Activated CD8-positive, alpha-beta T cell treated with anti-CD3 and anti-CD28 coated beads for 36 hours (primary cell): ENCODE results near the gene VGLL3. TPM values are rescaled to one million over a fixed set of nuclear protein-coding genes. Genes with fewer than 3 reads are reported as not detected.
"Not testable (repeated sequence)": the region's sequence is repeated elsewhere in the genome, so short reads cannot be mapped to it uniquely, and the experiment has no call there.

ENCODE experiments used
- ATAC-seq: fragments of 200-7000 bp; cut with Tn5 transposase; one replicate; pipeline ENCODE4 v1.10.0; 2021; ENCODE audit warnings: mild to moderate bottlenecking, moderate library complexity
- CTCF ChIA-PET: fragments of 350-600 bp; sonication (Branson Sonifier 250); formaldehyde crosslinking; loops from one replicate; lab custom pipeline; 2021; ENCODE audit warnings: antibody characterized with exemption; lab: Charles Lee
- POLR2A ChIA-PET: fragments of 350-600 bp; sonication (Branson Sonifier 250); formaldehyde crosslinking; loops from one replicate; lab custom pipeline; 2021; ENCODE audit warnings: antibody characterized with exemption; lab: Charles Lee
- DNase-seq: peaks from one replicate; pipeline ENCODE4 v3.0.0-alpha.2; 2020
- H3K27ac Mint-ChIP-seq: one replicate; pipeline ENCODE4 v1.8.0; 2021; ENCODE audit warnings: mild to moderate bottlenecking, mixed read lengths
- H3K27me3 Mint-ChIP-seq: one replicate; pipeline ENCODE4 v1.8.0; 2021; ENCODE audit warnings: mixed read lengths
- H3K36me3 Mint-ChIP-seq: one replicate; pipeline ENCODE4 v1.8.0; 2021; ENCODE audit warnings: low read depth, mixed read lengths
- H3K4me1 Mint-ChIP-seq: one replicate; pipeline ENCODE4 v1.8.0; 2021; ENCODE audit warnings: low read depth, mixed read lengths
- H3K4me3 Mint-ChIP-seq: one replicate; pipeline ENCODE4 v1.8.0; 2021; ENCODE audit warnings: mild to moderate bottlenecking, moderate library complexity, mixed read lengths
- H3K9me3 Mint-ChIP-seq: one replicate; pipeline ENCODE4 v1.8.0; 2021; ENCODE audit warnings: mixed read lengths
- CTCF ChIP-seq: fragments of 200-600 bp; IDR thresholded peaks from one replicate; pipeline ENCODE4 v1.8.0; 2022; ENCODE audit warnings: antibody characterized with exemption, mild to moderate bottlenecking
- intact Hi-C: fragments of 100-400 bp; cut with micrococcal nuclease; formaldehyde crosslinking; loops from one replicate; pipeline ENCODE4 v1.10.0; 2022
- total RNA-seq, 2 experiments: library from RNA; stranded (reverse); gene quantifications; one replicate each; pipeline ENCODE4 v1.2.3, GENCODE V29; 2021

The VGLL3 gene
- total RNA-seq, 2 experiments from 2014 or later, result not detected

- no peaks in the 10 kb centered on the region for H3K27me3 Mint-ChIP-seq
- ChIA-PET POLR2A (no interaction called here), CTCF (no interaction called here)
- H3K4me3 Mint-ChIP-seq, result no peak overlapping the region
- ATAC-seq (no peak), DNase-seq (no peak)
- H3K4me1 Mint-ChIP-seq, result no peaks in the 10 kb centered on the region
- intact Hi-C loops, result no loop called here
- no peak overlapping the region for H3K27ac Mint-ChIP-seq
- TF ChIP-seq CTCF, result no peak
- peaks cover 8% of the 10 kb centered on the region for H3K9me3 Mint-ChIP-seq
- H3K36me3 Mint-ChIP-seq, result no peaks in the 10 kb centered on the region
Observed at GRCh38 chr3:87025661-87026645, 35.0 kb upstream of the VGLL3 start.

- ATAC-seq, H3K27me3 Mint-ChIP-seq, intact Hi-C loops, H3K36me3 Mint-ChIP-seq, H3K27ac Mint-ChIP-seq, H3K4me3 Mint-ChIP-seq, POLR2A ChIA-PET, CTCF ChIA-PET, H3K4me1 Mint-ChIP-seq, DNase-seq: not testable (repeated sequence)
- H3K9me3 Mint-ChIP-seq, result peaks cover 11% of the 10 kb centered on the region
Observed at GRCh38 chr3:87017370-87017769, 26.4 kb upstream of the VGLL3 start.

- CTCF ChIA-PET, result no interaction called here
- Mint-ChIP-seq H3K4me3 (no peak overlapping the region), H3K4me1 (no peaks in the 10 kb centered on the region), H3K9me3 (peaks cover 3% of the 10 kb centered on the region), H3K27ac (no peak overlapping the region), H3K36me3 (no peaks in the 10 kb centered on the region), H3K27me3 (no peaks in the 10 kb centered on the region)
- DNase-seq (no peak), ATAC-seq (no peak)
- no peak for TF ChIP-seq CTCF
- POLR2A ChIA-PET, result no interaction called here
- intact Hi-C loops, result no loop called here
Observed at GRCh38 chr3:87009271-87009670, 18.3 kb upstream of the VGLL3 start.

GRCh38 chr3:87006844-87007439 lies 16.0 kb upstream of the VGLL3 start:
- H3K27me3 Mint-ChIP-seq, result no peaks in the 10 kb centered on the region
- no peak for ATAC-seq
- no peak for DNase-seq
- intact Hi-C loops, result no loop called here
- CTCF ChIA-PET, result no interaction called here
- no peaks in the 10 kb centered on the region for H3K4me1 Mint-ChIP-seq
- POLR2A ChIA-PET, result no interaction called here
- no peak for TF ChIP-seq CTCF
- no peaks in the 10 kb centered on the region for H3K36me3 Mint-ChIP-seq
- no peak overlapping the region for H3K27ac Mint-ChIP-seq
- no peaks in the 10 kb centered on the region for H3K9me3 Mint-ChIP-seq
- no peak overlapping the region for H3K4me3 Mint-ChIP-seq

- POLR2A ChIA-PET, result no interaction called here
- H3K4me3 Mint-ChIP-seq, result no peak overlapping the region
- DNase-seq (no peak), ATAC-seq (no peak)
- H3K4me1 Mint-ChIP-seq, result no peaks in the 10 kb centered on the region
- H3K27me3 Mint-ChIP-seq, result no peaks in the 10 kb centered on the region
- no peaks in the 10 kb centered on the region for H3K9me3 Mint-ChIP-seq
- CTCF ChIA-PET, result no interaction called here
- no peak for TF ChIP-seq CTCF
- no peaks in the 10 kb centered on the region for H3K36me3 Mint-ChIP-seq
- intact Hi-C loops, result no loop called here
- H3K27ac Mint-ChIP-seq, result no peak overlapping the region
Observed at GRCh38 chr3:87004883-87005282, 13.9 kb upstream of the VGLL3 start.
